Left lung (tissue), 10 donors: Measurements from ENCODE around the gene KHNYN. TPM values are rescaled to one million over a fixed set of nuclear protein-coding genes. Genes with fewer than 3 reads are reported as not detected.
"Not testable (repeated sequence)": the region's sequence is repeated elsewhere in the genome, so short reads cannot be mapped to it uniquely, and the experiment has no call there.

Experiments used
- ATAC-seq: fragments of 200-7000 bp; cut with Tn5 transposase; one replicate; pipeline ENCODE4 v1.9.1; 2020; ENCODE audit warnings: moderate library complexity
- DNase-seq, 4 donors: peaks; one replicate each; pipeline ENCODE4 v3.0.0-alpha.2; 2013 to 2020
- H3K27ac ChIP-seq, 2 donors: fragments of 200-600 bp; sonication (generic) in 1 of 2; one replicate each; pipeline versions ENCODE4 v1.5.0 to v1.8.0; 2020 to 2021
- H3K27me3 ChIP-seq, 2 donors: fragments of 200-600 bp; sonication (generic) in 1 of 2; one replicate each; pipeline versions ENCODE4 v1.5.0 to v1.8.0; 2020 to 2021
- H3K36me3 ChIP-seq, 2 donors: fragments of 200-600 bp; sonication (generic) in 1 of 2; one replicate each; pipeline versions ENCODE4 v1.5.0 to v1.8.0; 2020 to 2021
- H3K4me1 ChIP-seq, 2 donors: fragments of 200-600 bp; one replicate each; pipeline ENCODE4 v1.8.0; 2021
- H3K4me3 ChIP-seq, 2 donors: fragments of 200-600 bp; sonication (generic) in 1 of 2; one replicate each; pipeline versions ENCODE4 v1.5.0 to v1.8.0; 2020 to 2021; ENCODE audit warnings: mild to moderate bottlenecking in 1 of 2
- H3K9me3 ChIP-seq, 2 donors: fragments of 200-600 bp; sonication (generic) in 1 of 2; one replicate each; pipeline versions ENCODE4 v1.5.0 to v1.8.0; 2020 to 2021
- CTCF ChIP-seq, 2 donors: fragments of 200-600 bp; sonication (generic) in 1 of 2; IDR thresholded peaks; one replicate each; pipeline versions ENCODE4 v1.5.0 to v1.8.0; 2021; ENCODE audit warnings: antibody characterized with exemption in 2 of 2
- intact Hi-C, 2 donors: fragments of 100-400 bp; cut with DNase I; formaldehyde crosslinking; loops; one replicate each; pipeline versions ENCODE4 v1.11.2 to v1.14.2; 2022
- polyA plus RNA-seq, 6 donors: library from polyadenylated mRNA; unstranded; fragments of 120-200 nt; gene quantifications; one replicate each; pipeline ENCODE4 v1.2.1, GENCODE V29; 2013; ENCODE audit not compliant: insufficient read length in 6 of 6
- total RNA-seq, 2 donors: library from RNA; stranded (reverse); fragmentation: NEBNext Ultra II Directional; extraction: Animal tissue kit (Norgen Biotek cat#: 25700); gene quantifications; one replicate each; pipeline ENCODE4 v1.2.1, GENCODE V29; 2021
- donor health status: DM: no; HTN: yes; CAD: no.
- donor health status: DM: no; HTN: no; CAD: no.

The KHNYN gene
- total and polyA plus RNA-seq, 8 donors: 46.8 to 56.6 (median 49.7) TPM

GRCh38 chr14:24385524-24385923, 44.2 kb upstream of the KHNYN start:
- Histone ChIP-seq H3K4me3 (no peak overlapping the region), H3K9me3 (no peaks in the 10 kb centered on the region), H3K27me3 (no peaks in the 10 kb centered on the region), H3K36me3 (no peaks in the 10 kb centered on the region), H3K4me1 (peaks cover 2 to 7% of the 10 kb centered on the region in 2 donors), H3K27ac (no peak overlapping the region)
- ATAC-seq (no peak), DNase-seq (no peak)
- TF ChIP-seq CTCF (IDR thresholded peaks at IDR 0.05): no peak
- intact Hi-C loops: no loop called here

- no peak for ATAC-seq
- TF ChIP-seq CTCF (IDR thresholded peaks at IDR 0.05): no peak
- H3K36me3 ChIP-seq: no peaks in the 10 kb centered on the region
- intact Hi-C loops: no loop called here
- no peak overlapping the region for H3K27ac ChIP-seq
- no peak overlapping the region for H3K4me3 ChIP-seq
- peaks cover 2 to 7% of the 10 kb centered on the region in 2 donors for H3K4me1 ChIP-seq
- DNase-seq: no peak
- H3K9me3 ChIP-seq: no peaks in the 10 kb centered on the region
- no peaks in the 10 kb centered on the region for H3K27me3 ChIP-seq
Measured at GRCh38 chr14:24387009-24387345, 42.8 kb upstream of the KHNYN start.

- H3K36me3 ChIP-seq, H3K9me3 ChIP-seq, H3K4me3 ChIP-seq, intact Hi-C loops, H3K27ac ChIP-seq, ATAC-seq, DNase-seq, H3K27me3 ChIP-seq: not testable (repeated sequence)
- H3K4me1 ChIP-seq: peaks cover 2 to 11% of the 10 kb centered on the region in 2 donors
Measured at GRCh38 chr14:24387579-24387978, 42.2 kb upstream of the KHNYN start.

- H3K4me3 ChIP-seq: no peak overlapping the region
- intact Hi-C loops: no loop called here
- no peak for TF ChIP-seq CTCF (IDR thresholded peaks at IDR 0.05)
- DNase-seq (no peak), ATAC-seq (no peak)
- H3K27ac ChIP-seq: no peak overlapping the region
- H3K9me3 ChIP-seq: no peaks in the 10 kb centered on the region
- no peaks in the 10 kb centered on the region for H3K36me3 ChIP-seq
- H3K4me1 ChIP-seq: peaks cover 2 to 11% of the 10 kb centered on the region in 2 donors
- no peaks in the 10 kb centered on the region for H3K27me3 ChIP-seq
Measured at GRCh38 chr14:24388474-24389179, 41.1 kb upstream of the KHNYN start.

- intact Hi-C loops: no loop called here
- H3K27me3 ChIP-seq: no peaks in the 10 kb centered on the region
- no peak for TF ChIP-seq CTCF (IDR thresholded peaks at IDR 0.05)
- DNase-seq (no peak), ATAC-seq (no peak)
- no peaks in the 10 kb centered on the region for H3K9me3 ChIP-seq
- H3K4me1 ChIP-seq: peaks cover 2 to 11% of the 10 kb centered on the region in 2 donors
- no peak overlapping the region for H3K4me3 ChIP-seq
- no peaks in the 10 kb centered on the region for H3K36me3 ChIP-seq
- H3K27ac ChIP-seq: no peak overlapping the region
Measured at GRCh38 chr14:24389226-24389848, 40.4 kb upstream of the KHNYN start.
